Stimulated activated CD8-positive, alpha-beta memory T cell treated with anti-CD3 and anti-CD28 coated beads, Interleukin-4, amount 100 ng/mL, for 4 hours (primary cell): ENCODE data around the gene NPAS2.

Source experiments
- DNase-seq, 2 donors: peaks; one replicate each; pipeline ENCODE4 v3.0.0-alpha.2; 2020; ENCODE audit warnings: low read depth in 2 of 2, low spot score in 1 of 2

NPAS2 gene

GRCh38 chr2:100852999-100853908 is 33.3 kb downstream of the NPAS2 start:
- no peak for DNase-seq

- no peak for DNase-seq
These were observed 34.2 kb downstream of the NPAS2 start for GRCh38 chr2:100853909-100854810.

GRCh38 chr2:100855084-100855483 is 35.1 kb downstream of the NPAS2 start:
- no peak for DNase-seq

GRCh38 chr2:100855606-100856005 is 35.7 kb downstream of the NPAS2 start:
- no peak for DNase-seq

- no peak for DNase-seq
These were observed 36.8 kb downstream of the NPAS2 start for GRCh38 chr2:100856732-100857131.

- no peak for DNase-seq
These were observed 37.4 kb downstream of the NPAS2 start for GRCh38 chr2:100857341-100857740.

GRCh38 chr2:100857915-100858314 is 38.0 kb downstream of the NPAS2 start:
- DNase-seq = no peak

- no peak for DNase-seq
These were observed 40.0 kb downstream of the NPAS2 start for GRCh38 chr2:100859902-100860301.

GRCh38 chr2:100861340-100861739 is 41.4 kb downstream of the NPAS2 start:
- no peak for DNase-seq

- DNase-seq = no peak
These were observed 42.1 kb downstream of the NPAS2 start for GRCh38 chr2:100862081-100862480.

- no peak for DNase-seq
These were observed 46.0 kb downstream of the NPAS2 start for GRCh38 chr2:100865816-100866460.

- DNase-seq = no peak
These were observed 48.1 kb downstream of the NPAS2 start for GRCh38 chr2:100868083-100868482.

GRCh38 chr2:100869120-100869519 is 49.2 kb downstream of the NPAS2 start:
- no peak for DNase-seq

GRCh38 chr2:100870652-100871531 is 51.0 kb downstream of the NPAS2 start:
- DNase-seq = no peak

GRCh38 chr2:100875516-100876230 is 55.7 kb downstream of the NPAS2 start:
- no peak for DNase-seq

- no peak for DNase-seq
These were observed 56.4 kb downstream of the NPAS2 start for GRCh38 chr2:100876231-100876860.

GRCh38 chr2:100877555-100877954 is 57.6 kb downstream of the NPAS2 start:
- no peak for DNase-seq

- no peak for DNase-seq
These were observed 58.3 kb downstream of the NPAS2 start for GRCh38 chr2:100878000-100878791.

GRCh38 chr2:100879296-100879695 is 59.4 kb downstream of the NPAS2 start:
- DNase-seq = no peak
